Measurements from ENCODE around the gene PCTP.

Gene PCTP

DNA sequence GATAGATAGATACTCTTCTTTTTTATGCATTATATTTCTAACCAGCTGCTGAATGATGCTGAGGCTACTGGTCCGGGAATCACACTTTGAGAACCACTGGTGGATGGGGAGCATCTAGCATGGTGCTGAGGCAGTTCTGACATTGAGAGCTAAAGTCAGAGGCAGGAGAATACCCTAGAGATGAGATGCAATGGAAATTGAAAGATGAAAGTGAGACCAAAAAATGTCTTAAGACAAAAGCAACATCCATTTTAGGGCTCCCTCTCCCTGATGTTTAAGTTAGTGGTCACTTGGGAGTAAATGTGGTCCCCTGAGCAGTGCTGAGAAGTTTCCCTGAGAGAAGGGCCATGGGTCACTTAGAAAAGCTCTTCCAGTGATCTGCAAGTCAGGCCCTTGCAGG lies 6.8 kb downstream of the PCTP start:
- DNase-seq (ENCODE audit: low read depth) = no peak

DNA sequence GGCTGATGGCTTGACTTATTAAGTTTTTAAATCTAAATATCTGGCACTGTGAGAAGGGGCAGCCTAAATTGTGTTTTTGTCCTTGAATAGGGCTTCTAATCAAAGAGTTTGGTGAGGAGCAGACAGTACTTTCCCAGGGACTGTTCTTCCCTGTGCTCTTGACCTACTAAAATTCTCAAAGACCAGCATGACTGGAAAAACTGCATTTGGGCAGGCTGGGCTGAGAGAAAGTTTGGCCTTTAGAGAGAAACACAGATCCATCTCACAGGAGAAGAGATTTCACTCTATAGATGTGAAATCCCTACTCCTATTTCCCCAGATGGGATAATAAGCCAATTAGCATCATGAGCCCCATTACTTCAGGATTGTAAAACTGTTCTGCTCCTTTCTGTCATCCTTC lies 7.3 kb downstream of the PCTP start:
- DNase-seq (ENCODE audit: low read depth) = no peak

DNA sequence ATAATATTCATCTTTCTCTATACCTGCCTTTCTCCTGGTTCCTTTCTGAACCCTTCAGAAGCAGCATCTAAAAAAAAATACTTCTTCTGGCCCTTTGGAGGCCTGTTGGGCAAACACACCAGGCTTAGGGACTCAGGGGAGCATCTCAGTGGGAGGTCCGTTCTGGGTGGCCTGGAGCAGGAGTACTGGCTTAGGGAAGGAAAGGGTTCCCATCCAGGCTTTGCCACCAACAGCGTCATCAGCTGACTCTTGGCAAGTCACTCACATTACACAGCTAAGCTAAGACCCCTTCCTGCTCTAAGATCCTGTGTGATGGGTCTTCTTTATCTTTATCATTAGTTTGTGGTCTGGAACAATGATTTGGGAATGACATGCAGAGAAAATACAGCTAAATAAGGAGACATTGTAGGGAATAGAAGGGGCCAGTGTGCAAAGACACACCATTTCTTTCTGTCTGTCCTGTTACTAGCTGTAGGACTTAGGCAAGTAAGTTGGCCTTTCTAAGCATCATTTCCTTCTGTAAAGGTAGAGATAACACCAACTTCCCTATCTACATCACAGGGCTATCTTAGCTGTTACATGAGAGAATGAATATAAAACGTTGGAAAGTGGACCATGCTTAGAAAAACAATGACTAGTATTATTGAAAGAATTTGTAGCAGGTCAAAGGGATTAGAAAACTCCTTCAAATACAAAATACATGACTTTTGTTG lies 9.9 kb downstream of the PCTP start:
- DNase-seq (ENCODE audit: low read depth) = no peak

DNA sequence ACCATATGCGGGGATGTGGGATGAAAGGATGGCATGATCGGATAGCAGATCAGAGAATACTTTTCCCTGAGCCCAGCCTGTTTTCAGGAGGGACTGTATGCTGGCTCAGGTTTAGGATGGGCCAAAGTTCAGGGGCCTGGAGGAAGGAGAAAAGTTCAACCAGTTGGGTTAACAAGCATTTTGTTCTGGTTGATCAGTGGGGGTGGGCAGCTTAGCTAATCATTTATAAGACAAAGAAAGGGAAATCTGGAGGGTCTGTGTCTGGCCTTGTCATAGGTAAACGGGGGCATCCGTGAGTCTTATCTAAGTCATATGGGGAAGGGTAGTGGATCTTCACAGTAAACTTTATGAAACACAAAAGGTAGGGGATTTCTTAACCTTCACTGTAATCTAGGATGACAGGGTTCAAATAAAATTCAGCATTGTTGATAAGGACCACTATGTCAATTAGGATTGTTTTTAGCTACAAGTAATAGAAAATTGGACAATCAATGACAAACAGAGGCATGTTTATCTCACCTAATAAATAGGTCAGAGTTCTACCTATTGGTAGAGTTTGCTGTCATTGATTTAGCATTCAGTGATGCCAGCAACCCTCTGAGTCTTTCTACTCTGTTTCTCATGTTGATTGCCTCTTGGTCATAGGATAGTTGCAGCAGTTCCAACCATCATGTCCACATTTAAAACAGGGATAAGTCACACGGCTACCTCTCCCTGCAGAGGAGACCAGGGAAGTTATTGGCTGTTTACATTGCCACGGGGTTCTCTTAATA lies 11.4 kb downstream of the PCTP start:
- DNase-seq (ENCODE audit: low read depth) = no peak

DNA sequence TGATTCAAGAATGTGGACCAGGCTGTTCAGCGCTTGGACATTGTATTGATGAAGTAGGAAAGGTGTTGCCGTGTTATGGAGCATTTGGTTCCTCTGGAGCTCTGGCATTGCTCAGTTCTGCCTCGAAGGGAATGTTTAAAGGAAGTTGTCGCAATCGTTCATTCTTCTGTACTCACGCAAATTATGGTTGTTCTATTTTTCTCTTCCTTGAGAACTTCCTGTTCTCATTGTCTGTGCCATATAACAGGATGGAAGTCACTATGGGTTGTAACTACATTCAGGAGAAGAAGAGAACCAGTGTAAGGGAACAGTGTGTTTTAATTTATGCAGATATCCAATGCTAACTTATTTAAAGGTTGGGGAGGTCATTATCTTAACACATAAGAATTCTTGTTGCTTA lies 13.0 kb downstream of the PCTP start:
- DNase-seq (ENCODE audit: low read depth) = peak; percentile 57

DNA sequence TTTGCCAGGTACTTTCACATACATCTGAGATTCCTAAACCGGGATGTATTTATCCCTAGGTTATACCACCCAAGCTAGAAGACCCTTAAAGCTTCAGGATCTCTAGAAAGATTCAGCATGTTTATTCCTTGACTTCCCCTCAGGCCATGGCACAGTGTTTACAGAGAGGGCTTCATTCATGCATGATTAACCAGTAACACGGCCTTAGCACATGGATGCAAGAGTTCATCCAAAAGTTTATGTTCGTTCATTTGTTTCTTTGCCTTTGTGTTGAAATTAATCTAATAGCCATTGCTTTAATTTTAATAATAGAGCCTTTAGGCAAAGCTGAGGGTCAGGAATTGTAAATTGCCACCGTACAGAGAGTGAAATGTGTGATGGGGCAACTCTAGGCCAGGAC lies 13.8 kb downstream of the PCTP start:
- DNase-seq (ENCODE audit: low read depth) = no peak

DNA sequence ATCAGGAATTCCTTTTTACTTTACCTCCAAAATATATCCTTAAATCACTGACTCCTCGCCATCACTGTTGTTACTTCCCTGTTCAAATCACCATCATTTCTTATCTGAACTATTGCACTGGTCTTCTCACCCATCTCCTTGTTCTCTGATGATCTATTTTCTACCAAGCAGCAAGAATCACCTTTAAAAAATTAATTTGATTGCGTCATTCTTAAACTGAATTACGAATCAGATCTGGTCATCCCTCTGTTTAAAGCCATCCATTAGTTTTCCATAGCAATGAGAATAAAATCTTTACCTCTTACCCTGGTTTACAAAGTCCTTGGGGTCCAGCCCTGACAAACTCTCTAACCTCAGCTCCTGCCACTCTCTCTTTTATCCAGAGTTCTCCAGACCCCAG lies 14.6 kb downstream of the PCTP start:
- DNase-seq (ENCODE audit: low read depth) = no peak

DNA sequence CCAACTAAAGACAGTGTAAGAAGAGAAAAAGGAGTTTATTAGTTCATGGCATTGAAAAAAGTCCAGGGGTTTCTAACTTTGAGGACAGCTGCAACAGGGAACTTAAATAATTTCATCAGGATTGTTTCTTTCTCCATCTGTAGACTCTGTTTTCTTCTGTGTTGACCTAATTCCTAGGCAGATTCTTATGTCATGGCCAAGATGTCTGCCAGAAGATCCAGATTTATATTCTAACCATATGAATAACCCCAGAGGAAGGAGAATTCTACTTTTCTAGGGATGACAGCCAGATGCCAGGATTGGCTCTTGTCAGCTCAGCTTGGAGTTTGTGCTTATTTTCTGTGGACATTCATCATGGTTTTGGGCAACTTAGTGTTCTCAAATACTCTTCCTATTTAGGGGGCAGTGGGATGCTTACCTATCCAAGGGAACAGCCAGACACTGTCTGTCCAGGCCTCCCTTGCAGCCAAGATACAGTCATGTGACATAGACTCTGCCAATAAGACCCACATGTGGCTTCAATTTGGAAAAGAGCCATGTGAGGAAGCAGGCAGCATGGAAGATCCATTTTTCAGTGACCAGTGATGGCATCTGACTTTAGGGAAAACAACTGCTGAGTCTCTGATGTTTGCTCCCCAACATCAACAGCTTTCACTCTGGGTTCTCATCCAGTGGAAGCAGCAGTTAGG lies 18.2 kb downstream of the PCTP start:
- peak; percentile 59 for DNase-seq (ENCODE audit: low read depth)

DNA sequence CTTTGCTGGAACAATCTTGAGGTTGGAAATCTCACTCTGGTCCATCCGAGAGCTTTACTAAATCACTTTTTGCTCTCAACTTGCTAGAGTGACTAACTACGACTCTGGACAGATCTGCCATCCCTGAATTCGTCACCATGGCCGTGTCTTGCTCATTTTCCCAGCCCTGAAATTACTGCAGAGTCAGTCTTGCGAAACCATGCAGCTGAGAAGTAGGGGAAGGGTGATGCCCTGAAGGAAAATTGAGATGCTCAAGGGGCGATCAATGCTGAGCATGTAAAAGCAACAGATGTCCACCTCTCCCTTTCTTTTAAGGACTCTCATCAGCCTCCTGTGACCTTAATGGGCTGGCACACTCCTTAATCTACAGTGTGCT lies 18.8 kb downstream of the PCTP start:
- DNase-seq (ENCODE audit: low read depth) = peak; percentile 88

DNA sequence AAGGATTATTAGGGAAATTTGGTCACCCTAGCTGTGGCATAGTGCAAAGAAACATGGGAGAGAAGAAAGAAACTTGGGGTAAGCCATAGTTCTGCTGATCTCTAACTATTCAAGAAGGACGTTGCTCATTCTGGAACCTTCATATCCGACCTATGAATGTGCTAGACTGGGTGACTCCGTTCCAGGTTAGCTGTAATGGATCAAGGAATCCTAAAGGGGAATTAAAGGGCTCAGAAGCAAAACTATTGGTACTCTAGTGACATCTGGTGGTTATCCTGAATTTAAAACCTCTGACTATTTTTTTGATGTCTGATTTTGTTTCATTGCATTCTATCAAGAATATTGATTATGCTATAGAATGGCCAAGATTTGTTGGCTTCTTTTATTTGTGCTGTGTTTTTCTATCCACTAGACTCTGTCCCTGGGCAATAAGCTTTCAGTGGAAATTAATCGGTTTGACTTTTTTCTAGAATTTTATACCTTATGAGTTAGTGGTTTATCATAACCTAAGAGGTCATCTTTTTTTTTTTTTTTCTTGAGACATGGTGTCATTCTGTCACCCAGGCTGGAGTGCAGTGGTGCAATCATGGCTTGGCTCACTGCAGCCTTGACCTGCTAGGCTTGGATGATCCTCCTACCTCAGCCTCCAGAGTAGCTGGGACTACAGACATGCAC lies 19.5 kb downstream of the PCTP start:
- DNase-seq (ENCODE audit: low read depth) = peak; percentile 70

DNA sequence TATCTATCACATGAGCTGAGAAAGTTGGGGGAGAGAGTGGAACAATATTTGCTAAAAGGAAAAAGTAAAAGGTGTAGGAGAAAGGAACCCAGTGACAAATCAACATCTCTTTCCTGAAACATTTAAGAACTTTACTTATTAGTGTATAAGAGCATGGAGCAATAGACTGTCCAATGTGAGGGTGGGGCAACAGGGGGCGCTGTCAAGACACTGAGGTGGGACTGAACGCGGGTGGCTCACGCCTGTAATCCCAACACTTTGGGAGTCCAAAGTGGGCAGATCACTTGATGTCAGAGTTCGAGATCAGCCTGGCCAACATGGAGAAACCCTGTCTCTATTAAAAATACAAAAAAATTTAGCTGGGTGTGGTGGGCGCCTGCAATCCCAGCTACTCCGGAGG lies 21.2 kb downstream of the PCTP start:
- no peak for DNase-seq (ENCODE audit: low read depth)

DNA sequence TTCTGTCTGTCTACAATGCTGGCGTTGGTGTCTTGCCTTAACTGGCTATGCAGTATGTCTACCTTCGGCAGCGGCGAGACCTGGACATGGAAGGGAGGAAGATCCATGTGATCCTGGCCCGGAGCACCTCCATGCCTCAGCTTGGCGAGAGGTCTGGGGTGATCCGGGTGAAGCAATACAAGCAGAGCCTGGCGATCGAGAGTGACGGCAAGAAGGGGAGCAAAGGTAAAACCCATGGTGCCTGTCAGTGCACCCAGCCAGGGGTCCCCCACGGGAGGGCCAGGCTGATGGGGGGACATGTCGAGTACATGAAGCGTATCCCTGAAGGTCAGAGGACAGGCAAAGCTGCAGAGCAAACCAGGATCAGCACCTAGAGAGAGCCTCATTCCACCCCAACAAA lies 22.8 kb downstream of the PCTP start:
- no peak for DNase-seq (ENCODE audit: low read depth)

DNA sequence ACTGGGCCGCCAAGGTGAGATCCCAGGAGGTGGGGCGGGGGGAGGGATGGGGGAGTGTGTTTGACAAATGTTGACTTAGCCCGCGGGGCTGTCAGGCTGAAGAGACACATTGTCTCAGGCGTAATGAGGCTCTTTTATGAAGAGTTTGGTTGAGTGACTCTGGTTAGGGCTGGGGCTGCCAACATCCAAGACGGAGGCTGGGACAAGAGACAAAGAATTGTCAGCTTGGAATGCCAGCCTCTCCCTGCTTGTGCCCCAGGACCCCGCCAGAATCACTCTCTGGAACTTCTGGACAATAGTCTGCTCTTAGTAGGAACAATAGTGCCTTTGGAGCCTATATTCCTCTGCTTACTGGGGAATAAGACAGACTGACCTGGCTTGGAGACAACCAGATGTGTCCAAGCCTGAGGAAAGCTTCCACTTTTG lies 24.0 kb downstream of the PCTP start:
- no peak for DNase-seq (ENCODE audit: low read depth)

DNA sequence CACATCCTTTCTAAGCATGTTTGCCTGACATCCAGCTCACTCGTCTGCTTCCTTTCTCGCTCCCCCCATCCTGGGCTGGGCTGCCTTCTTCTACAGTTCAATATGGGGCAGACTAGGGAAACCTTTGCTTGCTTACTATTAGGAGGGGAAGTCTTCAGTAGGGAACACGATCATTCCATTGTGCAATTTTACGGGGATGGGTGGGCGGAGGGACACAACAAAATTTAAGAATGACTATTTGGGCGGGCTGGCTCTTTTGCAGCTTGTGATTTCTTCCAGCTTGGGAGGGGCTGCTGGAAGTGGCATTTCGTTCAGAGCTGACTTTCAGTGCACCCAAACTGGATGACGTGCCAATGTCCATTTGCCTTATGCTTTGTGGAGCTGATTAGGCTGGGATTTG lies 25.4 kb downstream of the PCTP start:
- DNase-seq (ENCODE audit: low read depth) = no peak

DNA sequence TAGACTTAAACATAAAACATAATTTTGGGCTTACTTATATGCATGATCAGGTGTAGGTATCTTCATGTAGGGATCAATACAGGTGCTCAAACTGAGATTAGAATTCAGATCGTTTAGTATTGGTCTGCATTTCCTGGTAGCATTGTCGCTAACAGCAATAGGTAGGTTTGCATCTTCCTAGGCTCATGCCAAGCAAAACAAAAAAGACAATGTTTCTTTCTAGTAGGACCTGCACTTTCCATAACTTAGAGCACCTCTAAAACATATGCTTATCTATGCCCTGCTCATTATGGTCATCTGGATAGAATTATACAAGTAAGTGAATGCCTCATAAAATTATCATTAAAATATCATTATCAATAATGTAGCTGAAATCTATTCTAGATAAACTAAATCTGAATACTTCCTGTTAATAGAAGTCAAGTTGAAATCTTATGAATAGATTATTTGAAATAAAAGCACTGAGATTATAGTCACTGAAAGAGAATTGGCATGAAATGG lies 26.7 kb downstream of the PCTP start:
- no peak for DNase-seq (ENCODE audit: low read depth)

DNA sequence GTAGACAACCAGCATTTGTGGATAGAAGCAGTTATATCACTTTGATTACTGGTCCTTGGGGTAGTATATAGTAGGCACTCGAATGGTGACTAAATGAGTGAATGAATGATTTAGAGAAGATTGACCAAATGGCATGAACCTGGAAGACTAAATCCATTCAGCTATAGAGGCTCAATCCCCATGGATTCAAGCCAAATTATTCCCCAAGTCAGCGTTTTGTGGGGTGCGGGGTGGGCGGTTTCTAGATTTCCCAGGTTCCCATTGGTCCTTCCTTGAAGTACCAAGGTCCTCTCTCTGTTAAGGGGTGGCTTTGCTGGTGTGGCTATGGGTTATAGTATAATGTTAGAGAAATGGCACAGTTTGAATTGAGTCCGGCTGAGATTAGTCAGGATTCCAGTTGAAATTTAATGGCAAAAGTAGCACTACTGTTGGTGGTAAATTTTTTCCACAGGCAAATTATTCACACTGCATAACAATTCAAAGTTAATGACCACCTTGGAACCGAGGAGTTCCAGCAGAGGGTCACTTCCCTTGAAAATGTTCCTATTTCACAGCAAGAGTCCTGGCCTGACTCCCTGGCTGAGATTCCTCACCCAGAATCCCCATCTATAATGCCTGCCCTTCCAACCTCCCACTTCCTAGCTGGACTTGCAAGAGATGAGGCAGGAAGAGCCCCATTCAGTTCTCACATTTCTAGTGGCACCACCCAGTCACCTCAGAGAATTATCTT lies 27.7 kb downstream of the PCTP start:
- no peak for DNase-seq (ENCODE audit: low read depth)

DNA sequence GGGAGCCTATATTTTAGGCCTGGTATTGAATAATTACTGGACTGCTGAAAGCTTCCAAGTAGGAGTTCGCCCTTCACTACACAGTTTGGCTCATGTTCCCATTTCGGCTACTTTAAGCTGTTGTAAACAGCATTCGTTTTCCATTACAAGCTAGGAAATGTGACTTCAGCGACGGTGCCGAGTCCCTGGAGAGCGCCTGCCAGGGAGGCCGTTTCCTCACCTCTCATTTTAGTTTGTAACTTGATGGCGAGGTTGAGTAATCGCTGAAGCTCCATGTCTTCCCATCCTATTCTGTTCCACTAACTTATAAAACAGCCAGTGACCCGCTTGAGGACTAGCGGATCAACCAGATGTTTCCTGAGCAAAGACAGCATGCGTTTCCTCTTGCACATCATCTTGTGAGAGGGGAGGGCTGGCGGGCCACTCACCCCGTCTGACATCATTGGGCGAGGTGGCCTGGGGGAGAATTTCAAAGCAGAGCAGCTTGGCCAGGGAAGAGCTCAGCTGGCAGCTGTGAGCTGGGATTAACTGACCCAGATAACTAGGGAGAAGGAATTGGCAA lies 32.9 kb downstream of the PCTP start:
- DNase-seq (ENCODE audit: low read depth) = peak; percentile 61

DNA sequence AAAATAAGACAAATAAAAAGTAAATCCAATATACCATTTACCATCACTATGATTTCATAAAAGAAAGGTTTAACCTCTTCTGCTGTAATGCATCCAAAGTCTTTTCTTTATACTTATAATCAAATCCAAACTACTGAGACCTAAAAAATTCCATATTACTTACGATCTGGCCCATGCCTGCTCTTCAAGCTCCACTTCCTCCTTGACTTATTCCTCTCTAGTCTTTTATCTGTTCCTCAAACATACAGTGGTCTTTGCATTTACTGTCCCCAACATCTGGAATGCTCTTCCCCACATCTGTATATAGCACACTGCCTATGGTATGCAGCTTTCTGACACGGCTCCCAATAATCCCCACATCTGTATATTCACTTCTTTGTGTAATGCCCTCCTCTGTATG lies 33.8 kb downstream of the PCTP start:
- no peak for DNase-seq (ENCODE audit: low read depth)

DNA sequence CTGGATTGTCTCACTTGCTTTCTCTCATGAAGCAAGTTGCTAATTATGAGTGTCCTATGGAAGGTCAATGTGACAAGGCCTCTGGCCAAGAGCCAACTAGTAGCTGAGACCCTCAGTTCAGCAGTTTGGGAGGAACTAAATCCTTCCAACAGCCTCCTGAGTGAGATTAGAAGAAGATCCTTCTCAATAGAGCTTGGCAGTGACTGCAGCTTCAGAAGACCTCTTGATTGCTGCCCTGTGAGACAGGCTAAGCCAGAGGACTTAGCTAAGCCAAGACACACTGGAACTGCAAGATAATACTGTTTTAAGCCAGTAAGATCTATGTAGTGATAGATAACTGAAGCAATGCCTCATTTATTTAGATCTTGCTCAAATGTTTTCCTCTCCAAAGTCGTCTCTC lies 34.3 kb downstream of the PCTP start:
- no peak for DNase-seq (ENCODE audit: low read depth)

DNA sequence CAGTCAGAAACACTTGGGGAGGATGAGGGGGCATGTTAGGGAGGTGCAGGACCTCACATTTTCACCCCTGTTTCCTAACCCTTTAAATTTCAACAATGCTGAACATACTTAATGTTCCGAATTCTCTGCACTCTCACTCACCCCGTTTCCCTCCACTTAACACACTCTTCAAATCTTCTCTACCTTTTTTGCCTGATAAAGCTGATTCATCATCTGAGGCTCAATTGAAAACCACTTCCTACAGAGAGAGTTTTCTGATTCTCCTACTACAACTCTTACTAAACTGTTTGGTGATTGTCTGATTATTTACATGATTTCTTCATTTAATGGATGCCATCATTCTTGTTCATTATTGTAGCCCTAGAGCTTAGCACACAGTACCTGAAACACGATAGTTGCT lies 42.4 kb downstream of the PCTP start:
- no peak for DNase-seq (ENCODE audit: low read depth)

DNA sequence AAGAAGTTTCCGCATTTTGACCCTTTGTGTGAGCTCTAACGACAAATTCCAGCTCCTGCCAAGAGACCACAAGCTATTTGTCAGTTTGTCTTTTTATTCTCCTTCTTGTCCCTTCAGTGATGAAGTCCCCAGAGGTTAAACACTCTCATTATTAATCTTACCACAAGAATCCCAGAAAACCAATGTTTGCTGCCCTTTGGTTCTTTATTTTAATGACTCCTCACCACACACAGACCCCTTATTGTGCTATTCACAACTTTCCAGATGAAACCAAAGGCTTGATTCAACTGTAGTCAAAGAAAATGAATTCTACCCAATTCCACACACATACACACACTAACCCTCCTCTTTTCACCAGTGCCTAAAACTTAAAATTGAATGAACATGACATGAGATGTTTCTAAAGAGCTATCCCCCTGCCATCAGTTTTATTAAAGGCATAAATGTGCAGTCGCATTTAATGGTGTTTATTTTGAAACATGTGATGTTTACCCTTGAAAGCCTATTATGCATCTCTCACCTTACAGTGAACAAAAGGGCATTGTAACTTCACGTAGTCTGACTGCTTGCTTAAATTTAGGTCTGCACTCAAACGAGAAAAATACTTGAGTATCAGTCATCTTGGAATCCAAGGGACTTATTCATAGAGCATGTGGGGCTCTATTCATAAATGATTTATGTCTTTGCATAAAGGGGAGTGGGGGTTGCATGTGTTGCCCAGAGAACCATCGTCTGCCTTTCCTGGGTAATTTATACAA lies 44.1 kb downstream of the PCTP start:
- no peak for DNase-seq (ENCODE audit: low read depth)

Measured in EH (cell line).